HepG2 (cell line): ENCODE measurements around the gene ADCY5.

Experiments used
- BCL6 ChIP-seq: IDR thresholded peaks from 2 replicates; pipeline ENCODE4 v1.6.1; 2016; ENCODE audit warnings: missing genetic modification reagents, missing compliant biosample characterization
- FOXA1 ChIP-seq, 2 experiments: fragments of 450-650 bp in 1 of 2; sonication (generic) in 1 of 2; formaldehyde crosslinking in 1 of 2; IDR thresholded peaks; 2 replicates each; pipeline versions ENCODE4 v1.4.0 to v1.6.1; 2016 to 2020; ENCODE audit warnings: missing genetic modification reagents in 1 of 2
- FOXJ3 ChIP-seq: sonication (generic); formaldehyde crosslinking; IDR thresholded peaks from 2 replicates; pipeline ENCODE4 v1.4.0; 2020; ENCODE audit warnings: missing genetic modification reagents, mild to moderate bottlenecking, borderline replicate concordance
- NR2C2 ChIP-seq: sonication (generic); formaldehyde crosslinking; IDR thresholded peaks from 2 replicates; pipeline ENCODE4 v1.4.0; 2020; ENCODE audit warnings: missing genetic modification reagents, mild to moderate bottlenecking, moderate library complexity, borderline replicate concordance
- RAD21 ChIP-seq: fragments of 450-650 bp; formaldehyde crosslinking; IDR thresholded peaks from 2 replicates; pipeline ENCODE4 v1.5.0; 2020; ENCODE audit warnings: mild to moderate bottlenecking
- REXO4 ChIP-seq: sonication (generic); formaldehyde crosslinking; IDR thresholded peaks from 2 replicates; pipeline ENCODE4 v1.8.0; 2022; ENCODE audit warnings: missing genetic modification reagents, mild to moderate bottlenecking, borderline replicate concordance
- SP2 ChIP-seq: sonication (generic); formaldehyde crosslinking; IDR thresholded peaks from 2 replicates; pipeline ENCODE4 v1.5.1; 2020; ENCODE audit warnings: mild to moderate bottlenecking, missing genetic modification reagents
- YY1 ChIP-seq: IDR thresholded peaks from 2 replicates; pipeline ENCODE4 v1.6.1; 2011; ENCODE audit warnings: low read length, low read depth, moderate library complexity, mild to moderate bottlenecking; ENCODE audit not compliant: insufficient read depth, insufficient replicate concordance
- ZNF121 ChIP-seq: sonication (generic); formaldehyde crosslinking; IDR thresholded peaks from 2 replicates; pipeline ENCODE4 v1.5.0; 2020; ENCODE audit warnings: mild to moderate bottlenecking, missing genetic modification reagents
- ZNF570 ChIP-seq: sonication (generic); formaldehyde crosslinking; IDR thresholded peaks from 2 replicates; pipeline ENCODE4 v1.4.0; 2020; ENCODE audit warnings: mild to moderate bottlenecking, missing genetic modification reagents, borderline replicate concordance
- ZNF670 ChIP-seq: sonication (generic); formaldehyde crosslinking; IDR thresholded peaks from 2 replicates; pipeline ENCODE4 v1.8.0; 2022; ENCODE audit warnings: mild to moderate bottlenecking, missing genetic modification reagents, borderline replicate concordance
- TF ChIP-seq, protein P1 (sequence below): sonication (generic); formaldehyde crosslinking; IDR thresholded peaks from 2 replicates; pipeline ENCODE4 v1.4.0; 2020; ENCODE audit warnings: missing genetic modification reagents
- TF ChIP-seq, protein P2 (sequence below): fragments of 450-650 bp; IDR thresholded peaks from 2 replicates; pipeline ENCODE4 v1.6.1; 2016
- TF ChIP-seq, protein P3 (sequence below): sonication (generic); formaldehyde crosslinking; IDR thresholded peaks from 2 replicates; pipeline ENCODE4 v1.5.0; 2020; ENCODE audit warnings: mild to moderate bottlenecking, missing genetic modification reagents, moderate library complexity

DNA sequence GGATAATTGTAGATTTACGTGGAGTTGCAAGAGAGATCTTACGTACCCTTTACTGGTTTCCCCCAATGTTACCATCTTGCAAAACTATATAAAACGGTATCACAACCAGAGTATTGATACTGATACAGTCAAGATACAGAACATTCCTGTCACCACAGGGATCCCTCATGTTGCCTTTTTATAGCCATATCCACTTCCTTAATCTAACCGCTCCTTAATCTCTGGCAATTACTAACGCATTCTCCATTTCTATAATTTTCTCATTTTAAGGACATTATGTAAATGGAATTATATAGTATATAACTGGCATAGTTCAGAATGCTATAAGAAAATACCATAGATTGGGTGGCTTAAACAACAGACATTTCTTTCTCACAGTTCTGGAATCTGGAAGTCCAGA lies 186.0 kb downstream of the ADCY5 start:
- TF ChIP-seq NR2C2 (CRISPR knock-in tag) = no peak
- TF ChIP-seq ZNF670 (CRISPR knock-in tag) = no peak
- TF ChIP-seq, protein P1, sequence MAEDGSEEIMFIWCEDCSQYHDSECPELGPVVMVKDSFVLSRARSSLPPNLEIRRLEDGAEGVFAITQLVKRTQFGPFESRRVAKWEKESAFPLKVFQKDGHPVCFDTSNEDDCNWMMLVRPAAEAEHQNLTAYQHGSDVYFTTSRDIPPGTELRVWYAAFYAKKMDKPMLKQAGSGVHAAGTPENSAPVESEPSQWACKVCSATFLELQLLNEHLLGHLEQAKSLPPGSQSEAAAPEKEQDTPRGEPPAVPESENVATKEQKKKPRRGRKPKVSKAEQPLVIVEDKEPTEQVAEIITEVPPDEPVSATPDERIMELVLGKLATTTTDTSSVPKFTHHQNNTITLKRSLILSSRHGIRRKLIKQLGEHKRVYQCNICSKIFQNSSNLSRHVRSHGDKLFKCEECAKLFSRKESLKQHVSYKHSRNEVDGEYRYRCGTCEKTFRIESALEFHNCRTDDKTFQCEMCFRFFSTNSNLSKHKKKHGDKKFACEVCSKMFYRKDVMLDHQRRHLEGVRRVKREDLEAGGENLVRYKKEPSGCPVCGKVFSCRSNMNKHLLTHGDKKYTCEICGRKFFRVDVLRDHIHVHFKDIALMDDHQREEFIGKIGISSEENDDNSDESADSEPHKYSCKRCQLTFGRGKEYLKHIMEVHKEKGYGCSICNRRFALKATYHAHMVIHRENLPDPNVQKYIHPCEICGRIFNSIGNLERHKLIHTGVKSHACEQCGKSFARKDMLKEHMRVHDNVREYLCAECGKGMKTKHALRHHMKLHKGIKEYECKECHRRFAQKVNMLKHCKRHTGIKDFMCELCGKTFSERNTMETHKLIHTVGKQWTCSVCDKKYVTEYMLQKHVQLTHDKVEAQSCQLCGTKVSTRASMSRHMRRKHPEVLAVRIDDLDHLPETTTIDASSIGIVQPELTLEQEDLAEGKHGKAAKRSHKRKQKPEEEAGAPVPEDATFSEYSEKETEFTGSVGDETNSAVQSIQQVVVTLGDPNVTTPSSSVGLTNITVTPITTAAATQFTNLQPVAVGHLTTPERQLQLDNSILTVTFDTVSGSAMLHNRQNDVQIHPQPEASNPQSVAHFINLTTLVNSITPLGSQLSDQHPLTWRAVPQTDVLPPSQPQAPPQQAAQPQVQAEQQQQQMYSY = no peak
- TF ChIP-seq YY1 = no peak
- no peak for TF ChIP-seq FOXA1 (IDR thresholded peaks at IDR 0.05)
- no peak for TF ChIP-seq FOXA1 (CRISPR knock-in tag; IDR thresholded peaks at IDR 0.05)
- TF ChIP-seq, protein P2, sequence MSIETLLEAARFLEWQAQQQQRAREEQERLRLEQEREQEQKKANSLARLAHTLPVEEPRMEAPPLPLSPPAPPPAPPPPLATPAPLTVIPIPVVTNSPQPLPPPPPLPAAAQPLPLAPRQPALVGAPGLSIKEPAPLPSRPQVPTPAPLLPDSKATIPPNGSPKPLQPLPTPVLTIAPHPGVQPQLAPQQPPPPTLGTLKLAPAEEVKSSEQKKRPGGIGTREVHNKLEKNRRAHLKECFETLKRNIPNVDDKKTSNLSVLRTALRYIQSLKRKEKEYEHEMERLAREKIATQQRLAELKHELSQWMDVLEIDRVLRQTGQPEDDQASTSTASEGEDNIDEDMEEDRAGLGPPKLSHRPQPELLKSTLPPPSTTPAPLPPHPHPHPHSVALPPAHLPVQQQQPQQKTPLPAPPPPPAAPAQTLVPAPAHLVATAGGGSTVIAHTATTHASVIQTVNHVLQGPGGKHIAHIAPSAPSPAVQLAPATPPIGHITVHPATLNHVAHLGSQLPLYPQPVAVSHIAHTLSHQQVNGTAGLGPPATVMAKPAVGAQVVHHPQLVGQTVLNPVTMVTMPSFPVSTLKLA = no peak
- TF ChIP-seq, protein P3, sequence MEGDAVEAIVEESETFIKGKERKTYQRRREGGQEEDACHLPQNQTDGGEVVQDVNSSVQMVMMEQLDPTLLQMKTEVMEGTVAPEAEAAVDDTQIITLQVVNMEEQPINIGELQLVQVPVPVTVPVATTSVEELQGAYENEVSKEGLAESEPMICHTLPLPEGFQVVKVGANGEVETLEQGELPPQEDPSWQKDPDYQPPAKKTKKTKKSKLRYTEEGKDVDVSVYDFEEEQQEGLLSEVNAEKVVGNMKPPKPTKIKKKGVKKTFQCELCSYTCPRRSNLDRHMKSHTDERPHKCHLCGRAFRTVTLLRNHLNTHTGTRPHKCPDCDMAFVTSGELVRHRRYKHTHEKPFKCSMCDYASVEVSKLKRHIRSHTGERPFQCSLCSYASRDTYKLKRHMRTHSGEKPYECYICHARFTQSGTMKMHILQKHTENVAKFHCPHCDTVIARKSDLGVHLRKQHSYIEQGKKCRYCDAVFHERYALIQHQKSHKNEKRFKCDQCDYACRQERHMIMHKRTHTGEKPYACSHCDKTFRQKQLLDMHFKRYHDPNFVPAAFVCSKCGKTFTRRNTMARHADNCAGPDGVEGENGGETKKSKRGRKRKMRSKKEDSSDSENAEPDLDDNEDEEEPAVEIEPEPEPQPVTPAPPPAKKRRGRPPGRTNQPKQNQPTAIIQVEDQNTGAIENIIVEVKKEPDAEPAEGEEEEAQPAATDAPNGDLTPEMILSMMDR = no peak
- no peak for TF ChIP-seq RAD21 (CRISPR knock-in tag)
- no peak for TF ChIP-seq BCL6 (CRISPR knock-in tag)
- TF ChIP-seq SP2 = no peak
- TF ChIP-seq REXO4 (CRISPR knock-in tag) = no peak
- no peak for TF ChIP-seq FOXJ3 (CRISPR knock-in tag)
- TF ChIP-seq ZNF121 (CRISPR knock-in tag) = no peak
- TF ChIP-seq ZNF570 (CRISPR knock-in tag) = no peak
